ENCODE results near the gene TNS3.

GRCh38 chr7:47578579-47579270, 3.2 kb downstream of the TNS3 start:
- TF ChIP-seq CTCF (IDR thresholded peaks at IDR 0.05) (no peak), POLR2A (IDR thresholded peaks at IDR 0.05) (no peak)
